HG03571 (cell line): ENCODE results near the gene ZNF532.

Experiments used
- ATAC-seq: cut with Tn5 transposase; IDR thresholded peaks from one replicate; pipeline ENCODE4 v1.9.1; 2021; ENCODE audit not compliant: unreplicated experiment

The ZNF532 gene

GRCh38 chr18:58975296-58975695, 110.6 kb downstream of the ZNF532 start:
- no peak for ATAC-seq

DNA sequence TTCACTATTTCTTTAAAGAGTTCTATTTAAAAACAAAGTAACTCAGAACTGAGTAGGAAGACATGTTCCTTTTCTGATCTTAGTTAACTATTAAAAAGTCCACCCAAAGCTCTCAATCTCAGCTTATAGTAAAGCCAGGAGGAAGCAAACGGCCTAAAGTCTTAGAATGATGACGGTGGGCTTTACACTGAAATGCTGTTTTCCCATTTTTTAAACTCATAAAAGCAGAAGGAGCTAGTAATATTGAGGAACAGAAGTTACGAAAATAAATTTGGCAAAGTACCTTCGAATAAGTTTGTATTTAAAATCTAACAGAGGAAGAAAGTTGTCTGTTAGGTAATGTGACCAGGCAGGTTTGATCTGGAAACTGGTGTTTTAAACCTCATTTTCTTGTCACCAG, 111.1 kb downstream of the ZNF532 start:
- no peak for ATAC-seq

GRCh38 chr18:58977223-58977622, 112.5 kb downstream of the ZNF532 start:
- ATAC-seq, result no peak

- no peak for ATAC-seq
Observed at GRCh38 chr18:58977801-58978200, 113.1 kb downstream of the ZNF532 start.

- ATAC-seq, result no peak
Observed at GRCh38 chr18:58978916-58979315, 114.2 kb downstream of the ZNF532 start.

DNA sequence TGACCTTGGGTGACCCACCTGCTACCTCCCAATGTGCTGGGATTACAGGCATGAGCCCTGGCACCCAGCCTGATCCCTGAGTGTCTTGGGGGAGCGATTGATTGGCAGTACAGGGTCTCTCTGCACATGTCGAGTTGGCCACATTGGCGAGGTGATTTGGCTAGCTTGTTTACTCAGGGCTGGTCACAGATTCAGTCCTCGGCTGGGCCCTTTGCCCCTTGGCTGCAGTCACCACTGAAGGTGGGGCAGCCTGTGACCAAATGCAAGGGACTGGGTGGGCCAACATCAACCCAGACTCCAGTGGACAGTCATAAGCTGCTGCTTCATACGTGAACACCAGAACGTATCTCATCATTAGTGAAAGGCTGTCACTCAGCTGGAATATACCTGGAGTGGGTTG, 114.9 kb downstream of the ZNF532 start:
- no peak for ATAC-seq

DNA sequence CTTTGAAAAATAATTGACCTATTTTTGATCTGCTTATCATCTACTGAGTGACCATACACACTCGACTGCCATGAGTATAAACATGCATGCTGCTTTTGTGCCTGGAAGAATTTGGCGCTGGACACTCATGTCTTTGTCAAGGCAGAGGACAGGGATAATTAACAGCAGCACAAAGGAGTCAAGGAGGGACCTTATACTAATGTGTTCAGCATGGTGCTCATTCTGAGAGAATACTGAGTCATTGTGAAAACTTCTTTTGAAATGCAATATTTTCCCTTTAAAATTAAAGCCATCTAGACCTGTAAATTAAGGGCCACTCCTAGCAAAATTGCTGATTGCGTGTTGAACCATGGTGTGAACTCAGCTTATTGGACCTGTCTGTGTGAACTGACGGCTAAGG, 116.3 kb downstream of the ZNF532 start:
- ATAC-seq, result no peak

DNA sequence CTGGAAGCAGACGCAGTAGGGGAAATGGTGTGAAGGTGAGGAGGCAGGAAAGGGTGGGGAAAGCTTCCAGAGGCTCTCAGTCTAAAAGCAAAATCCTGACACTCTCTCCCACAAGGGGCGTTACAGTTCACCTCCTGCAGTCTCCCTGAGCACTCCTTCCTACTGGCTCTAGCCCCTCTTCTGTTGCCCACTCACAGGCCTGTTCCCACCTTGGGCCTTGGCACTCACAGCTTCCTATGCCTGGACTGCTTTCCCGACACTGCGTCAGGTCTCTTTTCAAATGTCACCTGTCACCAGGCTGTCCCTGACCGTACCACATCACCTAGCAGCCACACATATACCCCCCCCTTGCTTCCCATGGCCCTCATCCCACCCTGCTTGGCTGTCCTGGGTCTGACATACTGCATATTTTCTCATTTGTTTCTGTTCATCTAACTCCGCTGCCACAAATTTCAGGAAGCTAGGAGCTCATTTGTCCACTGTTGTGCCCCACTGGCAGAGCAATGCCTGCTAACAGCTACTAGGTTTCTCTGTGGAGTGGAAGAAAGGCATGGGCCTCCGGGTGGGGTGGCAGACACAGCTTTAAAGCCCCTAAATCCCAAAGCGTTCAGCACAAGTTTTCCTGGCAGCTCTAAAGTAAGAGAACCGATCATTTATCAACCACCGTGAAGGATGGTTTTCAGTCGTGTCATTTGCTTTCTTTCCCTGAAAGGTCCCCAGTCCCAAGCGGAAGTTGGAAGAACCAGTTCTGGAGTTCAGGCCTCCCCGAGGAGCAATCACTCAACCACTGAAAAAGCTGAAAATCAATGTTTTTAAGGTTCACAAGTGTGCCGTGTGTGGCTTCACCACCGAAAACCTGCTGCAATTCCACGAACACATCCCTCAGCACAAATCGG, 118.8 kb downstream of the ZNF532 start:
- no peak for ATAC-seq

DNA sequence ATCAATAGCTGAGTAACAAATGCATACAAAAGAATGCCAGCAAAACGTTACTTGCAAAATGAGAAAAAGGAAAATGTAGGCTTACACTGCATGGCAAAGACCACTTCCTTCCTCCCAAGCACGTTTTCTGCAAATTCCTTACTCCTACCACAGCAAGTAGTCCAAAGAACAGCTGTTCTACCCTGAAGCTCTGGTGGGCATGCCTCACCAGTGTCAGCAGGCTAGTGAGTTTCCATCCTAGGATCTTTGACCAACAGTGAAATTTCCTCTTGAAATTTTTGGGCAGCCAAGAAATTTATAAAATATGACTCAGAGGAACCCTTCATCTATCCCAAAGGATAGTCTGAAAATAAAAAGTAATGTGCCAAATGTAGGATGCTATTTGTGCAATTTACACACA, 123.9 kb downstream of the ZNF532 start:
- ATAC-seq, result no peak

DNA sequence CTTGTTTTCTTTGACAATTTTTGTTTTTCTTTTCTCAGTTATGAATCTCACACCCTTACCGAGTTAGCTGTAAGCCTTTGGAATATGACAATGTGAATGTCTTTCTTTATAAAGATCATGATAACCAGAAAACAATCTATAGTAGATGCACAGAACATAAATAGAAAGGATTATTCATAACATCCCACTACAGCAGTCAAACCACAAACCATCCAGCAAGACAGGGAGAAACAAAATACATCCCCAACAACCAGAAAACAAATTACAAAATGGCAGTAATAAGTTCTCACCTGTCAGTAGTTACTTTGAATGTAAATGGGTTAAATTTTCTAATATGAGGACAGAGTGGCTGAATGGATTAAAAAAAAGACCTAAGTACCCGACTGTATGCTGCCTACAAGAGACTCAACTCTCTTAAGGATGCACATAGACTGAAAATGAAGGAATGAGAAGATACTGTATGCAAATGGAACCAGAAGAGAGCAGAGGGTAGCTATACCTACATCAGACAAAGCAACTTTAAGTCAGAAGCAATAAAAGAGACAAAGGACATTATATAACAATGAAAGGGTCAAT, 124.6 kb downstream of the ZNF532 start:
- ATAC-seq, result no peak

DNA sequence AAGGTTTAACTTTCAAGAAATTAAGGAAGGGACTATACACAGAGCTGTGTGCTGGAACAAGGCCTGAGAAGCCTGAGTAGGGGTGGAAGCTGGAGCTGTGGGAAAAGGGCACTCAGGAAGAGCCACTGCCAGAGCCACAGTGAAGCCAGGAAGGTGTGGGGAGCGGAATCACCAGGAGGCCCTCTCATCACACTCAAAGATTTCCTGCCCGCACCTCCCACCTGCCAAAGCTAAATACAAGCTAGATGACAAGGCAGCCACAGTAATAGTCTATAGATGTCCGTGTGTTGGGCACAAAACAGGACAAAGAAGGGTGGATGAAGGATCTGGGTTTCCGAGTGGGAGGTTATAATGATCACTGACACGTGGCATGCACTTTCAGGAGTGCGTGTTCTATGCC, 126.0 kb downstream of the ZNF532 start:
- no peak for ATAC-seq

GRCh38 chr18:58991167-58991798, 126.6 kb downstream of the ZNF532 start:
- peak; percentile 70 for ATAC-seq

- no peak for ATAC-seq
Observed at GRCh38 chr18:58992301-58993231, 127.9 kb downstream of the ZNF532 start.

DNA sequence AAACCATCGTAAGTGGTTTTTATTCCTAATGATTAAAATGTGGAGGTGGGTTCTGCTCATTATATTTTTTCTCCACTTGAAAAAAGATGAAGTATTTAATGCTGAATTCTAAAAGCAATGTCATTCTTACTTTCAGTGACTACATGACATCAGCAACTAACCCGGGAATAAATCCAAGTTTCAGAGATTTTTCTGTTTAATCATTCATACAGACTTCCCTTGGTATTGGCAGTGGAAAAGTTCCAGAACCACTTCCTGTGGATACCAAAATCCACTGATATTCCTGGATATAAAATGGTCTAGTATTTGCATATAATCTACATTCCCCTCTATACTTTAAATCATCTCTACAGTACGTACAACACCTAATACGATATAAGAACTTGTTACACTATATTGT, 128.6 kb downstream of the ZNF532 start:
- ATAC-seq, result no peak

- ATAC-seq, result no peak
Observed at GRCh38 chr18:58995663-58996062, 131.0 kb downstream of the ZNF532 start.

- no peak for ATAC-seq
Observed at GRCh38 chr18:58996131-58996641, 131.5 kb downstream of the ZNF532 start.

DNA sequence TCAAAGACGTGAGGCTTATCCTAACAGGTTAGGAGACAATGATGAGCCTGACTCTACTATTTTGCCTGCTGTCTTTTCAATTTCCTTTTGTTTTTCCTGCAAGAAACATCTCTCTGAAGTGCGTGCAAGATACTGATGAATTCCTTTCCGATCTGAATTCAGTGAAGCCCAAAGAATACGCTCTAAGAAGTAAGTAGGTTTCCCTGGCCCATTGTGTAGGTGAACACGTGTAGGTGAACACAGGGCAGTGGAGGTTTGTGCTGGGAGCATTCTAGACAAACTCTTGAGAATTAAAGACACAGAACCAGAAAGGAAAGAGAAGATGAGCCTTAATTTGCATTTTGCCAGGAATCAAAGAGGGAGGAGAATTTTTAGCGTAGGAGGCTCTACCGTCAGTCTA, 132.0 kb downstream of the ZNF532 start:
- no peak for ATAC-seq

DNA sequence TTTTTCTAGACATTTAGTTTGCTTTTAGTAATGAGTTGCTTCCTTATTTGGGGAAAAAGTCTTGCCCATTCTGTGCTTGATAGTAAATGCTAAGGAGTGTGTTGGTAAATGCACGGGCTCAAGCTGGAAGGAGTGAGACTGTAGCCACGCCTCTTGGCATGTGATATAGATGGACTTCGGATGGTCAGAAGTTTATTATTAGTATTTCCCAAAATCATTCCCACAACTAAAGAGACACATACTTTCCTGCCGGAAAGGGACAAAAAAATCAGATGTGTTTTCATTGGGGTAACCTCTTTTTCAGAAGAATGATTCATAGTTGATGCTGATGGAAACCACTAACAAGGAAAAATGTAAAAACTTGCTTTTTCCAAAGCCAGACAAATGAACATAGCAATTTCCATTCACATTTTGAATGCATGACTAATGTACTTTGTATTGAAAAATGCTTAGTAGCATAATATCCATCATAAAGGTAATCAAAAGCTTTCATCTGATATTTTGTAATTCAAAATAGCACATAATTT, 133.2 kb downstream of the ZNF532 start:
- no peak for ATAC-seq

GRCh38 chr18:58998401-58999203, 133.9 kb downstream of the ZNF532 start:
- ATAC-seq, result no peak

GRCh38 chr18:59001166-59001565, 136.5 kb downstream of the ZNF532 start:
- no peak for ATAC-seq
